Epithelial cell of proximal tubule (primary cell): ENCODE measurements around the gene RBM19. TPM values are rescaled to one million over a fixed set of nuclear protein-coding genes. Genes with fewer than 3 reads are reported as not detected.

Experiments
- DNase-seq: peaks from one replicate; pipeline ENCODE4 v3.0.0-alpha.2; 2011; ENCODE audit warnings: low read depth
- H3K4me3 ChIP-seq: 2 replicates; pipeline ENCODE4 v1.5.1; 2011; ENCODE audit warnings: low read depth, mild to moderate bottlenecking, low read length
- total RNA-seq: library from RNA; depleted of rRNA; stranded (reverse); fragments of >200 nt; gene quantifications from 2 replicates; pipeline ENCODE4 v1.2.3, GENCODE V29; 2015
- TF ChIP-seq, protein P1 (sequence below): conservative IDR thresholded peaks from 2 replicates; pipeline ENCODE4 v1.5.1; 2012; ENCODE audit warnings: low read depth, mild to moderate bottlenecking, low read length

The RBM19 gene
- total RNA-seq, 1 donor from 2014 or later = 26.5 TPM

DNA sequence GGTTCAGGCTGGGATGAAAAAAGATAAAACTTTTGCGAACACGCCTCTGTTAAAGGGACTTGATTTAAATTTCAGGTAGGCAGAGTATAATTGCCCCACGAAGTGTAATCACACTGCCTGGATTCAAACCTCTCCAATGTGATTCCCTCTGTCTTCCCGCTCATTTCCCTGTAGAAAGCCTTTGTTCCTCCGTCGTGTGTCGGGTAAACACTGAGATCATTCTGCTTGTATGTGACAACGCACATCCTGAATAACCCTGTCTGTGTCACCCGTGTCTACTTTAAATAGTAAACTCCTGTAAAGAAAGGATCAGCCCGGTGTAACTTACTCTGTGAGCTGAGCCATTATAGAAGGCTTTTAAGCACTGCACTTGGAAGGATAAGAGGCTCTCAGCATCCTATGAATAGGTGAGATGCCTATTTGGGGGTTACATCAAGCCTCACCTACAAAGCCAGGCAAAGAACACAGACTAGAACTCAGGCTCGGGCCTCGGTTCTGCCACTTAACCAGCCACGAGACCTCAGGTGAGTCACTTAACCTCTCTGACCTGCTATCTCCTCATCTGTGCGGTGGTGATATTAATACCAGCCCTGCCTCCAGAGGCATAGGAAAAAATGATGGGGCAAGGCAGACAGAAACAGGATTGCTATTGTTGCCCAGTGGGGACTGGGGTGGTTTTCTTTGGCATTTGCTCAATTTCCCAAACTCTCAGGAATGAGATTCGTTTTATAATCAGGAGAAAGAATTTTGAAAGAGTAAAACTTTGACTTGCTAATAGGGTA lies 74.2 kb downstream of the RBM19 start:
- TF ChIP-seq, protein P1, sequence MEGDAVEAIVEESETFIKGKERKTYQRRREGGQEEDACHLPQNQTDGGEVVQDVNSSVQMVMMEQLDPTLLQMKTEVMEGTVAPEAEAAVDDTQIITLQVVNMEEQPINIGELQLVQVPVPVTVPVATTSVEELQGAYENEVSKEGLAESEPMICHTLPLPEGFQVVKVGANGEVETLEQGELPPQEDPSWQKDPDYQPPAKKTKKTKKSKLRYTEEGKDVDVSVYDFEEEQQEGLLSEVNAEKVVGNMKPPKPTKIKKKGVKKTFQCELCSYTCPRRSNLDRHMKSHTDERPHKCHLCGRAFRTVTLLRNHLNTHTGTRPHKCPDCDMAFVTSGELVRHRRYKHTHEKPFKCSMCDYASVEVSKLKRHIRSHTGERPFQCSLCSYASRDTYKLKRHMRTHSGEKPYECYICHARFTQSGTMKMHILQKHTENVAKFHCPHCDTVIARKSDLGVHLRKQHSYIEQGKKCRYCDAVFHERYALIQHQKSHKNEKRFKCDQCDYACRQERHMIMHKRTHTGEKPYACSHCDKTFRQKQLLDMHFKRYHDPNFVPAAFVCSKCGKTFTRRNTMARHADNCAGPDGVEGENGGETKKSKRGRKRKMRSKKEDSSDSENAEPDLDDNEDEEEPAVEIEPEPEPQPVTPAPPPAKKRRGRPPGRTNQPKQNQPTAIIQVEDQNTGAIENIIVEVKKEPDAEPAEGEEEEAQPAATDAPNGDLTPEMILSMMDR = no peak
- no peak for DNase-seq
- no peak overlapping the region for H3K4me3 ChIP-seq

DNA sequence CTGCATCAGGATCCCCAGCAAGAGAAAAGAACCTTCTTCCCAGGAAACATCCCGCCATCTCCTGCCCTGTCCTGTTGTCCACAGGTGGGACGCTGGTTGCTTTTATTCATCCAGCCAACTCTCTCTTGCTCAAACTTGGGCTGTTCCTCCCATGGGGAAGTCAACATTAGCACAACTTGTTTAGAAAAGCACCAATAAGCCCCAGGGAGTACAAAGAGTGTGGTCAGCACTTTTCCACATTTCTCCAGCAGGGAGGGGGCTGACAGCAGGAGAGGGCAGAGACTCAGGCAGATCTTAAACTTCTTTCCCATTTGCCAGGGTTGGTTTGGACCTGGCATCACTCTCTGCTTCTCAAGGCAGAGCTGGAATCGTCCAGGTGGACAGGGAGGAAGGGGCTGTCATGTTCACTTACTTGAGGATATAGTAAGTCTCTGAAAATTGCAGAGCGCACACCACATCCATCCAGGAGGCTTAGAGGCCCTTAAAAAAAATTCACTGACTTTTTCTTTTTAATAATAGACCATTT lies 74.9 kb downstream of the RBM19 start:
- TF ChIP-seq, protein P1 = no peak
- no peak for DNase-seq
- H3K4me3 ChIP-seq = no peak overlapping the region

DNA sequence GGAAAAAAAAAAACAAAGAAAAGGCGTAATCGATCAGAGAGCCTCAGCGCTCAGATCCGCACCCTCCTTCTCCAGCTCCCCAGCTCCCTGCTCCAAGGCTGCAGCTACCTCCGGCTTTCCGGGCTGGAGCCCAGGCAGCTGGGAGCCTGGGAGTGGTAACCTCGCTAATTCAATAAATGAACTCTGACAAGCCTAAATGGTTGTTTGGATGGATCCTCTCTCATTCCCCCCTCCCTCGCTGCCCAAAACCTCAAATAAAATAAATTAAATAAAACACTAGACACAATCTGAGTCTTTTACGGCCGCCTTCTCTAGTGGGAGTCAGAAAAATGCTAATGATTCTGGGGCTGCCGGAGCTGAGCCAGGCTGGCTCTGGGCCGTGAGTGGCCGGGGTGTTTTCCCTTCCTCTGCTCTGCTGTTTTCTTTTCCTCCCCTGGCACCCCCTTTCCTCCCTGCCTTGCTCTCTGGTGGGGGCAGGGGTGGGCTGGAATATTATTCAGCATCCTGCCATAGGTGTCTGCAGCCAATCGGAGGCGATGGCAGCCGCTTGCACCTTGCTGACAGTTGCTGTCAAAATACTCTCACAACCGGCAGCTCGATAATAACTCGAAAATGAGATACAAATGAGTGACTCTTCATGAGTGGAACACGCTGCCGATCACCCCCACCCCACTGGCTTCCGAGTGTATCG lies 76.1 kb downstream of the RBM19 start:
- no peak overlapping the region for H3K4me3 ChIP-seq
- TF ChIP-seq, protein P1 = no peak
- no peak for DNase-seq

DNA sequence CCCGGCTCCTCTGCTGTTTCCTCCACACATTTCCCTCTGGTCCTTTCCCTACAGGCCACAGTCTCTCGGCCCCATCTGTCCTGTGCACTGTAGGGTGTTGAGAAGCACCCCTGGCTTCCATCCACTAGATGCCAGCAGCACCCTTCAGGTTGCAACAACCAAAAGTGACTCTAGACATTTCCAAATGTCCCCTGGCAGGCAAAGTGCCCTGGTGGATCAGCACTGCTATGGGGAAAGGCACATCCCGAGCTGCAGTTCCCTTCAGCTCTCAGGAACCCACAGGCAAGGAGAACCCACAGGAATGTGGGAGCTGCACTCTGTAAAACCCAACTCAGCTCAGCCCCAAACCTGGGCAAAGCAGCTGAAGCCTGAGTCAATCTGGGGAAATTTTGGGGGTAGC lies 77.0 kb downstream of the RBM19 start:
- H3K4me3 ChIP-seq = no peak overlapping the region
- DNase-seq = no peak
- TF ChIP-seq, protein P1 = no peak

DNA sequence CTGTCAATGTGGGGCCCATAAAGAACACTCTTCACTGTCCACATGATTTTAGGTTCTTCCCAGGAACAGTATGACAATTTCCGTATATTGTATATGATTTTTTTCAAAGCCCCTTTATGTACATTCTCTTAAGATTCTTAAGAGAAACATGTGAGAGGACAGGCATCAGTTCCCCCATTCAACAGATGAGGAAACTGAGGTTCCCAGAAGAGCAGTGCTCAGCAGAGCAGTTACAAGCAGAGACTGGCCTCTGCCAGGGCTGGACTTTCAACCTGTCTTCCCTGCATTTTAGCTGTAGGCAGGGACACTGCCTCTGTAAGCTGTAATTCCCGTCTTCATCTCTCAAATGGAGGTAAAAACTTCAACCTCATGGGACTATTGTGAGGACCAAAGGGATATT lies 77.7 kb downstream of the RBM19 start:
- no peak for DNase-seq
- TF ChIP-seq, protein P1 = no peak
- H3K4me3 ChIP-seq = no peak overlapping the region

DNA sequence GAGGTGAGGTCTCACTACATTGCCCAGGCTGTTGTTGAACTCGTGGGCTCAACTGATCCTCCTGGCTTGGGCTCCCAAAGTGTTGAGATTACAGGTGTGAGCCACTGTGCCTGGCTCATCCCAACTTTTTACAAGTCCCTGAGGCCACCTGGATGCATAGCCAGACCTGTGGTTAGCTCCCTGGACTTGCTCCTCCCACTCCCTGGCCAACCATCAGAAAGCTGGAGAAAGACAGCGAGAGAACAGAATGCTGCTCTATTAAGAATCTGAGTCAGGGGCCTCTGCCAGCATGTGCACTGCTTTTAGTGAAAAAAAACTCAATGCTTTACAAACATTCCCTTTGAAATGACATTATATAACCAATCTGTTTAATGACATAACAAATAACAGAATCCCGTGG lies 78.2 kb downstream of the RBM19 start:
- TF ChIP-seq, protein P1 = no peak
- no peak overlapping the region for H3K4me3 ChIP-seq
- no peak for DNase-seq

DNA sequence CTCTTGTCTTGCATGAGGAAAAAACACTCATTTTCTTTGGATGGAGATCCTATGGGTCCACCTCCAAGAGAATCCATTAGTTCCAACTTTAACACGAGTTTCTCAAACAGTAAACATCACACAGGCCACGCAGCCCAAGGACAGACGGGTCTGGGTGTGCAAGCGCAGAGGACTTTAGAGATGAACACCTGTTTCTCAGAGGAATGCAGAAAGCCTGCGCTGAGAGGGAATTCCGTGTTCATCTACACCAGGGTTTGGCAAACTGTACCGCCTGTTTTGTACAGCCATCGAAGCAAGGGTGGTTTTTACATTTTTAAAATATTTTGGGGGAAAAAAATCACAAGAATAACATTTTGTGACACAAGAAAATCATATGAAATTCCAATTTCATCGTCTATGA lies 79.4 kb downstream of the RBM19 start:
- DNase-seq = no peak
- H3K4me3 ChIP-seq = no peak overlapping the region
- TF ChIP-seq, protein P1 = no peak
